CD4-positive, alpha-beta T cell treated with Interleukin-15 for 1 hour (primary cell): ENCODE measurements around the gene ACCS.

Source experiments
- DNase-seq: peaks from one replicate; pipeline ENCODE4 v3.0.0-alpha.2; 2020

ACCS gene

GRCh38 chr11:44065841-44066731 is at the start of gene ACCS:
ACCS (plus strand) TSS chr11:44066270; CDS start chr11:44067628, 1,358 bp downstream.
- peak; percentile 89 for DNase-seq

GRCh38 chr11:44016546-44017442 is 49.3 kb upstream of the ACCS start:
- DNase-seq = no peak

GRCh38 chr11:44017443-44018126 is 48.5 kb upstream of the ACCS start:
- no peak for DNase-seq

- DNase-seq = no peak
These were observed 47.9 kb upstream of the ACCS start for GRCh38 chr11:44018127-44018521.

- no peak for DNase-seq
These were observed 47.2 kb upstream of the ACCS start for GRCh38 chr11:44018829-44019228.

- no peak for DNase-seq
These were observed 41.1 kb upstream of the ACCS start for GRCh38 chr11:44024977-44025376.

GRCh38 chr11:44025727-44026126 is 40.3 kb upstream of the ACCS start:
- DNase-seq = no peak

- DNase-seq = no peak
These were observed 37.7 kb upstream of the ACCS start for GRCh38 chr11:44028401-44028800.

GRCh38 chr11:44028816-44029506 is 37.1 kb upstream of the ACCS start:
- no peak for DNase-seq

GRCh38 chr11:44029507-44029845 is 36.6 kb upstream of the ACCS start:
- DNase-seq = no peak

GRCh38 chr11:44029977-44030911 is 35.8 kb upstream of the ACCS start:
- no peak for DNase-seq

GRCh38 chr11:44030996-44031395 is 35.1 kb upstream of the ACCS start:
- DNase-seq = no peak

- DNase-seq = no peak
These were observed 34.5 kb upstream of the ACCS start for GRCh38 chr11:44031549-44031948.

GRCh38 chr11:44032299-44033085 is 33.6 kb upstream of the ACCS start:
- DNase-seq = no peak

- no peak for DNase-seq
These were observed 32.6 kb upstream of the ACCS start for GRCh38 chr11:44033411-44033850.

- DNase-seq = no peak
These were observed 32.2 kb upstream of the ACCS start for GRCh38 chr11:44033856-44034255.

GRCh38 chr11:44034639-44035038 is 31.4 kb upstream of the ACCS start:
- DNase-seq = no peak

GRCh38 chr11:44036811-44037657 is 29.0 kb upstream of the ACCS start:
- no peak for DNase-seq

GRCh38 chr11:44037658-44037998 is 28.4 kb upstream of the ACCS start:
- no peak for DNase-seq

- no peak for DNase-seq
These were observed 22.9 kb upstream of the ACCS start for GRCh38 chr11:44043157-44043556.
